ENCODE results near the gene TMTC1. TPM values are rescaled to one million over a fixed set of nuclear protein-coding genes. Genes with fewer than 3 reads are reported as not detected.

TMTC1 gene
- total and polyA plus RNA-seq, 9 of the 15 experiments (the other 6 are each of a cell fraction or from before 2014, with no cell fraction given): under 0.01 to 0.18 (median 0.06) TPM; not detected in 2

DNA sequence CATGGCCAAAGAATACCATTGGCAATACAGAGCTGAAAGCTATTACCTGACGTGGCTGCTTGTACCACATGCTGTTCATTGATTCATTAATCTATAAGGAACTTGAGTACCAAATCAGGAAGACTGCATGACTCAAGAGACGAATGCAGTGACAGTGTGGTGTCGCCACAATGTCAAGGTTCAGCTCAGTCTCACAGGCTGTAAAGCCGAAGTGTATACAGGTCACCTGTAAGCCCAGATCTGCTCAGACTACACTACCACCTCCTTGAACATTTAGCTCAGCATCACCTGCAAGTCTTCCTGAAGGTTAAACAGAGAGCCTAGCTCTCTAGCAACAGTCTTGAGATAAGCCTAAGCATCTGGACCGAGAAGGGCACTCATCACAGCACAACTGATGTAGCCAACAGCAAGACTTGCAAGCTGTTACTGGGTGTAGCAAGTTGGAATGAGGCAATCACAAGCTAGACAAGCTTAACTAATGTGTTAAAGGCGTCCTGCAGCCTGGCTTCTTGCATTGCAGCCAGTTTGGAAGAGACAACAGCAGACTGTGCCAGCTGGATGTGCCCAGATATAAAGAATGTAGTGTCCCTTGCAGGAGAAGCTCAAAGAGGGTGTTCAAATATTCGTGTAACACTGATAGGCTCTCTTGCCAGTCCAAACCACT lies 21.0 kb downstream of the TMTC1 start:
- Histone ChIP-seq H3K4me3 (no peak overlapping the region), H2AFZ (ENCODE audit: low read depth, low read length) (no peak overlapping the region), H3K27ac (ENCODE audit: extremely low read depth, low read depth, low read length) (no peak overlapping the region), H3K36me3 (ENCODE audit: control insufficient read depth, insufficient read depth, low read length) (no peaks in the 10 kb centered on the region), H3K27me3 (ENCODE audit: control insufficient read depth in 2 of 2, insufficient read depth in 2 of 2, low read length in 2 of 2) (no peaks in the 10 kb centered on the region), H3K9me3 (replicated peaks; ENCODE audit: control insufficient read depth, insufficient read depth, low read depth, low read length) (no peaks in the 10 kb centered on the region), H3K9ac (ENCODE audit: insufficient read depth in 1 of 2, low read depth in 2 of 2, low read length in 2 of 2) (no peak overlapping the region), H4K20me1 (replicated peaks; ENCODE audit: control insufficient read depth, insufficient read depth, low read length) (no peaks in the 10 kb centered on the region), H3K4me1 (replicated peaks in 1 of 2; ENCODE audit: control insufficient read depth in 2 of 2, insufficient read depth in 2 of 2, low read length in 2 of 2) (no peaks in the 10 kb centered on the region), H3K4me2 (ENCODE audit: insufficient read depth, low read length) (no peak overlapping the region), H3K79me2 (ENCODE audit: control insufficient read depth, insufficient read depth, low read length) (no peaks in the 10 kb centered on the region), H3K9me1 (ENCODE audit: control insufficient read depth, insufficient read depth, low read length) (no peaks in the 10 kb centered on the region)
- ATAC-seq: no peak
- no peak for DNase-seq (ENCODE audit: extremely low read depth in 1 of 4, low spot score in 3 of 4)
- no peak for TF ChIP-seq ZNF24 (IDR thresholded peaks at IDR 0.05)
- TF ChIP-seq, protein P1, sequence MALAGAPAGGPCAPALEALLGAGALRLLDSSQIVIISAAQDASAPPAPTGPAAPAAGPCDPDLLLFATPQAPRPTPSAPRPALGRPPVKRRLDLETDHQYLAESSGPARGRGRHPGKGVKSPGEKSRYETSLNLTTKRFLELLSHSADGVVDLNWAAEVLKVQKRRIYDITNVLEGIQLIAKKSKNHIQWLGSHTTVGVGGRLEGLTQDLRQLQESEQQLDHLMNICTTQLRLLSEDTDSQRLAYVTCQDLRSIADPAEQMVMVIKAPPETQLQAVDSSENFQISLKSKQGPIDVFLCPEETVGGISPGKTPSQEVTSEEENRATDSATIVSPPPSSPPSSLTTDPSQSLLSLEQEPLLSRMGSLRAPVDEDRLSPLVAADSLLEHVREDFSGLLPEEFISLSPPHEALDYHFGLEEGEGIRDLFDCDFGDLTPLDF (CRISPR knock-in tag; IDR thresholded peaks at IDR 0.05): no peak
- no peak for TF ChIP-seq ARID1B (IDR thresholded peaks at IDR 0.05)
- POLR2A ChIA-PET: no interaction called here
- 2% methylated on average over 7 of the region's 7 CpGs for WGBS (ENCODE audit: insufficient coverage, low coverage, missing lambda C conversion rate)
- in situ Hi-C loops (cut with MboI): no loop called here
- FAIRE-seq: no peak
- BruUV-seq (replicated peaks): no TSS peak
- CTCF ChIA-PET (ENCODE audit: low intra/inter-chr PET ratio): no interaction called here
- intact Hi-C loops (cut with micrococcal nuclease): no loop called here

DNA sequence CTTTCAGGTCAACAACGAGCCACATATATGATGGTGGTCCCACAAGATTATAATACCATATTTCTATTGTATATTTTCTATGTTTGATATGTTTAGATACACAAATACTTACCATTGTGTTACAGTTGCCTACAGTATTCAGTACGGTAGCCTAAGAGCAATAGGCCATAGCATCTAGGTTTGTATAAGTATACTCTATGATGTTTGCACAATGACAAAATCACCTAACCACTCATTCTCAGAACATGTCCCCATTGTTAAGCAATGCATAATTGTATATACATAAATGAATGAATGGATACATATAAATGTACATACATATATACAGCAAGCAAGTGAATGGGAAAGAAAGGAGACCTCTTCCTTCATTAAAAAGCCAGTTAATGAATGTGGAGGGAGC lies 23.8 kb downstream of the TMTC1 start:
- ChIA-PET CTCF (ENCODE audit: low intra/inter-chr PET ratio) (no interaction called here), POLR2A (no interaction called here)
- H3K36me3 ChIP-seq (ENCODE audit: control insufficient read depth, insufficient read depth, low read length): no peaks in the 10 kb centered on the region
- H2AFZ ChIP-seq (ENCODE audit: low read depth, low read length): no peak overlapping the region
- intact Hi-C loops (cut with micrococcal nuclease) (no loop called here), in situ Hi-C loops (cut with MboI) (no loop called here)
- 0% methylated on average over 2 of the region's 2 CpGs for WGBS (ENCODE audit: insufficient coverage, low coverage, missing lambda C conversion rate)
- no TSS peak for BruUV-seq (replicated peaks)
- H3K4me3 ChIP-seq: no peak overlapping the region
- H3K4me1 ChIP-seq (replicated peaks in 1 of 2; ENCODE audit: control insufficient read depth in 2 of 2, insufficient read depth in 2 of 2, low read length in 2 of 2): no peaks in the 10 kb centered on the region
- no peak overlapping the region for H3K4me2 ChIP-seq (ENCODE audit: insufficient read depth, low read length)
- H4K20me1 ChIP-seq (replicated peaks; ENCODE audit: control insufficient read depth, insufficient read depth, low read length): no peaks in the 10 kb centered on the region
- H3K9me1 ChIP-seq (ENCODE audit: control insufficient read depth, insufficient read depth, low read length): no peaks in the 10 kb centered on the region
- H3K9ac ChIP-seq (ENCODE audit: insufficient read depth in 1 of 2, low read depth in 2 of 2, low read length in 2 of 2): no peak overlapping the region
- FAIRE-seq (no peak), DNase-seq (ENCODE audit: extremely low read depth in 1 of 4, low spot score in 3 of 4) (no peak), ATAC-seq (no peak)
- no peaks in the 10 kb centered on the region for H3K79me2 ChIP-seq (ENCODE audit: control insufficient read depth, insufficient read depth, low read length)
- no peak overlapping the region for H3K27ac ChIP-seq (ENCODE audit: extremely low read depth, low read depth, low read length)
- H3K9me3 ChIP-seq (replicated peaks; ENCODE audit: control insufficient read depth, insufficient read depth, low read depth, low read length): no peaks in the 10 kb centered on the region
- no peaks in the 10 kb centered on the region for H3K27me3 ChIP-seq (ENCODE audit: control insufficient read depth in 2 of 2, insufficient read depth in 2 of 2, low read length in 2 of 2)
- TF ChIP-seq ADNP (tag; IDR thresholded peaks at IDR 0.05) (no peak), DACH1 (IDR thresholded peaks at IDR 0.05; ENCODE audit: partially characterized antibody) (no peak), ESRRB (CRISPR knock-in tag; IDR thresholded peaks at IDR 0.05; ENCODE audit: borderline replicate concordance) (no peak), POLR2A (conservative IDR thresholded peaks at IDR 0.05) (no peak), ZNF384 (IDR thresholded peaks at IDR 0.05; ENCODE audit: low read depth, low read length) (no peak), ZNF311 (CRISPR knock-in tag; IDR thresholded peaks at IDR 0.05) (no peak), RB1 (IDR thresholded peaks at IDR 0.05; ENCODE audit: low read depth) (no peak), ZNF121 (CRISPR knock-in tag; conservative IDR thresholded peaks at IDR 0.05) (no peak), KDM2B (CRISPR knock-in tag; IDR thresholded peaks at IDR 0.05) (no peak)
- TF ChIP-seq, protein P2, sequence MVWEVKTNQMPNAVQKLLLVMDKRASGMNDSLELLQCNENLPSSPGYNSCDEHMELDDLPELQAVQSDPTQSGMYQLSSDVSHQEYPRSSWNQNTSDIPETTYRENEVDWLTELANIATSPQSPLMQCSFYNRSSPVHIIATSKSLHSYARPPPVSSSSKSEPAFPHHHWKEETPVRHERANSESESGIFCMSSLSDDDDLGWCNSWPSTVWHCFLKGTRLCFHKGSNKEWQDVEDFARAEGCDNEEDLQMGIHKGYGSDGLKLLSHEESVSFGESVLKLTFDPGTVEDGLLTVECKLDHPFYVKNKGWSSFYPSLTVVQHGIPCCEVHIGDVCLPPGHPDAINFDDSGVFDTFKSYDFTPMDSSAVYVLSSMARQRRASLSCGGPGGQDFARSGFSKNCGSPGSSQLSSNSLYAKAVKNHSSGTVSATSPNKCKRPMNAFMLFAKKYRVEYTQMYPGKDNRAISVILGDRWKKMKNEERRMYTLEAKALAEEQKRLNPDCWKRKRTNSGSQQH (CRISPR knock-in tag; IDR thresholded peaks at IDR 0.05): no peak
- TF ChIP-seq, protein P3, sequence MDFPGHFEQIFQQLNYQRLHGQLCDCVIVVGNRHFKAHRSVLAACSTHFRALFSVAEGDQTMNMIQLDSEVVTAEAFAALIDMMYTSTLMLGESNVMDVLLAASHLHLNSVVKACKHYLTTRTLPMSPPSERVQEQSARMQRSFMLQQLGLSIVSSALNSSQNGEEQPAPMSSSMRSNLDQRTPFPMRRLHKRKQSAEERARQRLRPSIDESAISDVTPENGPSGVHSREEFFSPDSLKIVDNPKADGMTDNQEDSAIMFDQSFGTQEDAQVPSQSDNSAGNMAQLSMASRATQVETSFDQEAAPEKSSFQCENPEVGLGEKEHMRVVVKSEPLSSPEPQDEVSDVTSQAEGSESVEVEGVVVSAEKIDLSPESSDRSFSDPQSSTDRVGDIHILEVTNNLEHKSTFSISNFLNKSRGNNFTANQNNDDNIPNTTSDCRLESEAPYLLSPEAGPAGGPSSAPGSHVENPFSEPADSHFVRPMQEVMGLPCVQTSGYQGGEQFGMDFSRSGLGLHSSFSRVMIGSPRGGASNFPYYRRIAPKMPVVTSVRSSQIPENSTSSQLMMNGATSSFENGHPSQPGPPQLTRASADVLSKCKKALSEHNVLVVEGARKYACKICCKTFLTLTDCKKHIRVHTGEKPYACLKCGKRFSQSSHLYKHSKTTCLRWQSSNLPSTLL (IDR thresholded peaks at IDR 0.05): no peak

All from K562 (cell line).